B cell (primary cell): ENCODE data around the gene CD247. TPM values are rescaled to one million over a fixed set of nuclear protein-coding genes. Genes with fewer than 3 reads are reported as not detected.
A peak's percentile ranks its signal among the peaks of the same experiment; 100 is the strongest.

ENCODE experiments used
- ATAC-seq: fragments of 200-7000 bp; cut with Tn5 transposase; one replicate; pipeline ENCODE4 v1.10.0; 2021; ENCODE audit warnings: low read depth, mild to moderate bottlenecking, moderate number of reproducible peaks, moderate library complexity
- CTCF ChIA-PET: fragments of 350-600 bp; sonication (Branson Sonifier 250); formaldehyde crosslinking; loops from one replicate; lab custom pipeline; 2021; ENCODE audit warnings: antibody characterized with exemption, inconsistent platforms; lab: Charles Lee
- POLR2A ChIA-PET: fragments of 350-600 bp; sonication (Branson Sonifier 250); formaldehyde crosslinking; loops from one replicate; lab custom pipeline; 2021; ENCODE audit warnings: antibody characterized with exemption; lab: Charles Lee
- DNase-seq: peaks from one replicate; pipeline ENCODE4 v3.0.0; 2013
- H2AFZ ChIP-seq: 2 replicates; pipeline ENCODE4 v1.6.1; 2012; ENCODE audit warnings: mild to moderate bottlenecking, low read depth, low read length; ENCODE audit not compliant: insufficient read depth, poor library complexity, severe bottlenecking
- H3K27ac ChIP-seq, 2 donors: 1 replicate in 1 of 2; 2 replicates in 1 of 2; pipeline ENCODE4 v1.5.1; 2012 to 2013; ENCODE audit warnings: low read length in 2 of 2, mild to moderate bottlenecking in 2 of 2, moderate library complexity in 1 of 2
- H3K27me3 ChIP-seq, 4 experiments: fragments of 200-600 bp in 1 of 4; sonication (generic) in 1 of 4; replicated peaks in 1 of 4; 1 replicate in 2 of 4; 2 replicates in 2 of 4; pipeline versions ENCODE4 v1.6.1 to v1.7.0; 2013 to 2016; ENCODE audit warnings: low read length in 3 of 4, mild to moderate bottlenecking in 2 of 4, mixed read lengths in 1 of 4, moderate library complexity in 1 of 4; ENCODE audit not compliant: insufficient read depth in 4 of 4, control insufficient read depth in 3 of 4; ENCODE audit errors: control extremely low read depth in 1 of 4
- H3K36me3 ChIP-seq, 2 experiments: replicated peaks in 1 of 2; 1 replicate in 1 of 2; 2 replicates in 1 of 2; pipeline versions ENCODE4 v1.6.1 to v1.7.1; 2013; ENCODE audit warnings: low read length in 1 of 2; ENCODE audit not compliant: insufficient read depth in 2 of 2, control insufficient read depth in 1 of 2; ENCODE audit errors: control extremely low read depth in 1 of 2, extremely low read depth in 1 of 2
- H3K4me1 ChIP-seq, 2 donors: fragments of 200-600 bp in 1 of 2; sonication (generic) in 1 of 2; 1 replicate in 1 of 2; 2 replicates in 1 of 2; pipeline versions ENCODE4 v1.5.1 to v1.6.1; 2013 to 2017; ENCODE audit warnings: low read length in 2 of 2; ENCODE audit not compliant: control insufficient read depth in 2 of 2, insufficient read depth in 2 of 2
- H3K4me2 ChIP-seq: replicated peaks from 2 replicates; pipeline ENCODE3; 2012; ENCODE audit warnings: mild to moderate bottlenecking, low read depth, low read length; ENCODE audit not compliant: poor library complexity, severe bottlenecking
- H3K4me3 ChIP-seq, 5 experiments: fragments of 200-600 bp in 1 of 5; sonication (generic) in 1 of 5; 1 replicate in 3 of 5; 2 replicates in 2 of 5; pipeline versions ENCODE4 v1.5.1 to v1.7.0; 2011 to 2016; ENCODE audit warnings: low read length in 4 of 5, mild to moderate bottlenecking in 4 of 5, low read depth in 2 of 5, control low read depth in 1 of 5, moderate library complexity in 1 of 5; ENCODE audit not compliant: insufficient read depth in 1 of 5; ENCODE audit errors: control extremely low read depth in 1 of 5, extremely low read depth in 1 of 5
- H3K79me2 ChIP-seq: fragments of 200-600 bp; sonication (generic); one replicate; pipeline ENCODE4 v1.6.0; 2016; ENCODE audit warnings: low read length; ENCODE audit not compliant: control insufficient read depth, insufficient read depth
- H3K9ac ChIP-seq: fragments of 200-600 bp; sonication (generic); 2 replicates; pipeline ENCODE4 v1.6.1; 2017; ENCODE audit warnings: mild to moderate bottlenecking, low read length, moderate library complexity
- H3K9me3 ChIP-seq, 3 donors: one replicate each; pipeline versions ENCODE4 v1.6.1 to v1.7.1; 2013; ENCODE audit warnings: low read length in 2 of 3; ENCODE audit not compliant: control insufficient read depth in 2 of 3, insufficient read depth in 1 of 3; ENCODE audit errors: control extremely low read depth in 1 of 3
- H4K20me1 ChIP-seq: 2 replicates; pipeline ENCODE4 v1.6.0; 2012; ENCODE audit warnings: mild to moderate bottlenecking, low read length; ENCODE audit not compliant: insufficient read depth, control insufficient read depth, poor library complexity, severe bottlenecking
- H3K27ac Mint-ChIP-seq: one replicate; pipeline ENCODE4 v1.8.0; 2021; ENCODE audit warnings: mixed read lengths
- H3K27me3 Mint-ChIP-seq: one replicate; pipeline ENCODE4 v1.8.0; 2021; ENCODE audit warnings: mixed read lengths
- H3K4me1 Mint-ChIP-seq: one replicate; pipeline ENCODE4 v1.8.0; 2021; ENCODE audit warnings: mixed read lengths
- H3K4me3 Mint-ChIP-seq: one replicate; pipeline ENCODE4 v1.8.0; 2021; ENCODE audit warnings: mixed read lengths
- H3K9me3 Mint-ChIP-seq: one replicate; pipeline ENCODE4 v1.8.0; 2022; ENCODE audit warnings: mixed read lengths; ENCODE audit not compliant: insufficient read depth
- EZH2 ChIP-seq: IDR thresholded peaks from 2 replicates; pipeline ENCODE4 v1.6.1; 2012; ENCODE audit warnings: borderline replicate concordance, low read depth, mild to moderate bottlenecking, moderate library complexity, low read length; ENCODE audit not compliant: insufficient read depth, poor library complexity, severe bottlenecking
- WGBS: methylation state at CpG from one replicate; pipeline ENCODE4 v1.1.5; 2013; ENCODE audit warnings: missing lambda C conversion rate; ENCODE audit not compliant: insufficient coverage; 5-methylcytosine and 5-hydroxymethylcytosine counted together
- intact Hi-C: fragments of 100-400 bp; cut with micrococcal nuclease; formaldehyde crosslinking; loops from one replicate; pipeline ENCODE4 v1.10.0; 2022
- polyA plus RNA-seq: library from polyadenylated mRNA; depleted of rRNA; stranded (reverse); fragments of >200 nt; gene quantifications from 2 replicates; pipeline ENCODE4 v1.2.3, GENCODE V29; 2012
- total RNA-seq, 2 donors: library from RNA; stranded (reverse); fragments of 120-200 nt in 1 of 2; gene quantifications; 1 replicate in 1 of 2; 2 replicates in 1 of 2; pipeline versions ENCODE4 v1.2.3 to v1.2.4, GENCODE V29; 2013 to 2022
- TF ChIP-seq, protein P1 (sequence below): fragments of 200-600 bp; IDR thresholded peaks from one replicate; pipeline ENCODE4 v1.8.0; 2022; ENCODE audit warnings: antibody characterized with exemption, mild to moderate bottlenecking

CD247 gene
- total and polyA plus RNA-seq, 2 donors (not counting 1 experiment from before 2014, with no cell fraction given) = 2.5 to 10.8 TPM

DNA sequence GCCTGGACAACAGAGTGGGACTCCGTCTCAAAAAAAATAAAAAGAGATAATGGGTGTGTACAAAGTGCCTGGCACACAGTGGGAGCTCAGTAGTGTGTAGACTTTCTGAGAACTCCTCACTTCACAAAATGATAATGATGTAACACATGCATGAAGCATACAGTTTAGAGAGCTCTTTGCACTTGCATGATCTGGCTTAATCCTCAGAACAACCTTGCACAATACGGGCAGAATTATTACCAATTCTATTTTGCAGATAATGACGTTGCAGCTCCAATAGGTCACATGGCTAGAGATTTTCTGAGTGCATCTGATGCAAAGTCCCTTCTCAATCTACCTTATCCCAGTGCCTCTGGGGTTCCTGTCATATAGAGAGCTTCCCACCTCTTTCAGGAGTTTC, 71.4 kb downstream of the CD247 start:
- no peaks in the 10 kb centered on the region for H3K27me3 Mint-ChIP-seq

DNA sequence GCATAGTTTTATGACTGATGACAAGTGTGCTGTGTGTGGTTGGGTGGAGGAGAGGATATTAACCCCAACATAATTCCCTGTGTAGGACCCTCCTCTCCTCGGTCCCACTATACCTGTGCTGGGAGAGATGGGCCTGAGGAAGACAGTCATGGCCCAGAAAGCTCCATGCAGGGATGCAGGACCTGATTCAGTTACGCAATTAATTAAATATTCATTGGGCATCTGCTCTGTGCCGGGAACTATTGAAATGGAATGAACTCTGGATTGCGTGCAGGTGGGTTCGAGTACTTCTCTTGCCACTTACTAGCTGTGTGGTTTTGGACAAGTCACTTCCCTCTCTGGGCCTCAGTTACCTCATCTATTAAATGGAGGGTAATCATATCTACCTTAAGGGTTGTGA, 74.6 kb downstream of the CD247 start:
- TF ChIP-seq, protein P1, sequence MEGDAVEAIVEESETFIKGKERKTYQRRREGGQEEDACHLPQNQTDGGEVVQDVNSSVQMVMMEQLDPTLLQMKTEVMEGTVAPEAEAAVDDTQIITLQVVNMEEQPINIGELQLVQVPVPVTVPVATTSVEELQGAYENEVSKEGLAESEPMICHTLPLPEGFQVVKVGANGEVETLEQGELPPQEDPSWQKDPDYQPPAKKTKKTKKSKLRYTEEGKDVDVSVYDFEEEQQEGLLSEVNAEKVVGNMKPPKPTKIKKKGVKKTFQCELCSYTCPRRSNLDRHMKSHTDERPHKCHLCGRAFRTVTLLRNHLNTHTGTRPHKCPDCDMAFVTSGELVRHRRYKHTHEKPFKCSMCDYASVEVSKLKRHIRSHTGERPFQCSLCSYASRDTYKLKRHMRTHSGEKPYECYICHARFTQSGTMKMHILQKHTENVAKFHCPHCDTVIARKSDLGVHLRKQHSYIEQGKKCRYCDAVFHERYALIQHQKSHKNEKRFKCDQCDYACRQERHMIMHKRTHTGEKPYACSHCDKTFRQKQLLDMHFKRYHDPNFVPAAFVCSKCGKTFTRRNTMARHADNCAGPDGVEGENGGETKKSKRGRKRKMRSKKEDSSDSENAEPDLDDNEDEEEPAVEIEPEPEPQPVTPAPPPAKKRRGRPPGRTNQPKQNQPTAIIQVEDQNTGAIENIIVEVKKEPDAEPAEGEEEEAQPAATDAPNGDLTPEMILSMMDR = no peak
- TF ChIP-seq EZH2 = no peak
- no peaks in the 10 kb centered on the region for H4K20me1 ChIP-seq
- peaks cover 0 to 14% (median 2%) of the 10 kb centered on the region in 4 experiments for H3K27me3 ChIP-seq
- no peaks in the 10 kb centered on the region for H3K36me3 ChIP-seq
- no peaks in the 10 kb centered on the region for H3K9me3 ChIP-seq
- Mint-ChIP-seq H3K27me3 (no peaks in the 10 kb centered on the region), H3K9me3 (no peaks in the 10 kb centered on the region), H3K4me1 (peaks cover 32% of the 10 kb centered on the region), H3K4me3 (no peak overlapping the region), H3K27ac (no peak overlapping the region)
- POLR2A ChIA-PET = no interaction called here
- intact Hi-C loops = no loop called here
- peaks cover 3% of the 10 kb centered on the region for H3K79me2 ChIP-seq
- H3K4me3 ChIP-seq = no peak overlapping the region
- no peak overlapping the region for H3K9ac ChIP-seq
- no peak for ATAC-seq
- no peak overlapping the region for H3K27ac ChIP-seq
- no peak for DNase-seq
- no peak overlapping the region for H2AFZ ChIP-seq
- H3K4me2 ChIP-seq = no peak overlapping the region
- CTCF ChIA-PET = interaction anchor here (0.6 to 8.2 kb wide), 26 partner anchors 12 to 384 kb away, joined by 3 to 89 read pairs (median 5); no protein-coding TSS in a partner anchor
- no CpG with 5 or more reads among the region's 5 CpGs for WGBS
- H3K4me1 ChIP-seq = peaks cover 25 to 31% of the 10 kb centered on the region in 2 donors

More for the DNA sequence above, 71.4 kb downstream of the CD247 start:
- Histone ChIP-seq H4K20me1 (no peaks in the 10 kb centered on the region), H3K4me3 (no peak overlapping the region), H3K79me2 (peaks cover 3% of the 10 kb centered on the region), H3K4me1 (peaks cover 13 to 29% of the 10 kb centered on the region in 2 donors), H3K4me2 (peak overlapping the region; percentile 59), H3K27me3 (no peaks in the 10 kb centered on the region), H3K9ac (no peak overlapping the region), H3K36me3 (no peaks in the 10 kb centered on the region), H3K9me3 (no peaks in the 10 kb centered on the region), H3K27ac (no peak overlapping the region), H2AFZ (no peak overlapping the region)
- 83% methylated on average over 2 of the region's 3 CpGs for WGBS
- H3K27ac Mint-ChIP-seq = peak overlapping the region; percentile 80
- ChIA-PET POLR2A (interaction anchor here (0.6 to 0.8 kb wide), 3 partner anchors 8 to 14 kb away, joined by 3 to 4 read pairs (median 4); no protein-coding TSS in a partner anchor), CTCF (interaction anchor here (0.9 to 3.5 kb wide), 14 partner anchors 9 to 636 kb away, joined by 3 to 22 read pairs (median 5); no protein-coding TSS in a partner anchor)
- ATAC-seq = no peak
- H3K9me3 Mint-ChIP-seq = no peaks in the 10 kb centered on the region
- peaks cover 25% of the 10 kb centered on the region for H3K4me1 Mint-ChIP-seq
- H3K4me3 Mint-ChIP-seq = peak overlapping the region; percentile 7
- TF ChIP-seq EZH2 = no peak
- TF ChIP-seq, protein P1 = no peak
- DNase-seq = no peak
- intact Hi-C loops = loop anchor here (1.0 kb wide), 1 partner anchor 9 kb away; no protein-coding TSS in a partner anchor
